ENCODE measurements around the gene ENTHD1. TPM values are rescaled to one million over a fixed set of nuclear protein-coding genes. Genes with fewer than 3 reads are reported as not detected.

The ENTHD1 gene
- total and polyA plus RNA-seq, 12 donors, result 0.09 TPM; not detected in 11

GRCh38 chr22:39700565-39700964, 193.0 kb downstream of the ENTHD1 start:
- Histone ChIP-seq H3K4me3 (no peak overlapping the region), H3K27ac (no peak overlapping the region), H3K9me3 (no peaks in the 10 kb centered on the region), H3K27me3 (peaks cover 0 to 72% (median 57%) of the 10 kb centered on the region in 7 donors), H3K4me1 (peaks cover 0 to 11% (median 0%) of the 10 kb centered on the region in 9 donors), H3K36me3 (no peaks in the 10 kb centered on the region)
- WGBS, 2 donors, result 63 to 79% methylated on average over 7 of the region's 7 CpGs
- ATAC-seq, result no peak
- TF ChIP-seq CTCF (IDR thresholded peaks at IDR 0.05), result no peak
- intact Hi-C loops (cut with DNase I), result loop anchor here in 1 of 10 donors (5.0 kb wide), 1 partner anchor 308 kb away; no protein-coding TSS in a partner anchor
- no peak for DNase-seq

GRCh38 chr22:39699631-39700360, 193.8 kb downstream of the ENTHD1 start:
- no peak for TF ChIP-seq CTCF (IDR thresholded peaks at IDR 0.05)
- peaks cover 0 to 74% (median 65%) of the 10 kb centered on the region in 7 donors for H3K27me3 ChIP-seq
- no peaks in the 10 kb centered on the region for H3K36me3 ChIP-seq
- no peak overlapping the region for H3K27ac ChIP-seq
- ATAC-seq (no peak), DNase-seq (no peak)
- H3K9me3 ChIP-seq, result no peaks in the 10 kb centered on the region
- peaks cover 0 to 11% (median 0%) of the 10 kb centered on the region in 9 donors for H3K4me1 ChIP-seq
- WGBS, 2 donors, result 72 to 74% methylated on average over 19 of the region's 19 CpGs
- H3K4me3 ChIP-seq, result no peak overlapping the region
- intact Hi-C loops (cut with DNase I), result loop anchor here in 1 of 10 donors (5.0 kb wide), 1 partner anchor 307 kb away; no protein-coding TSS in a partner anchor

GRCh38 chr22:39697790-39698430, 195.7 kb downstream of the ENTHD1 start:
- WGBS, 2 donors, result 70% methylated on average over 14 of the region's 14 CpGs
- Histone ChIP-seq H3K27me3 (peaks cover 0 to 81% (median 75%) of the 10 kb centered on the region in 7 donors), H3K4me3 (no peak overlapping the region), H3K27ac (no peak overlapping the region), H3K4me1 (no peaks in the 10 kb centered on the region), H3K9me3 (no peaks in the 10 kb centered on the region), H3K36me3 (no peaks in the 10 kb centered on the region)
- intact Hi-C loops (cut with DNase I), result no loop called here
- DNase-seq (no peak), ATAC-seq (no peak)
- TF ChIP-seq CTCF (IDR thresholded peaks at IDR 0.05), result no peak

GRCh38 chr22:39693943-39694500, 199.5 kb downstream of the ENTHD1 start:
- H3K27me3 ChIP-seq, result peaks cover 0 to 87% (median 79%) of the 10 kb centered on the region in 7 donors
- DNase-seq (no peak), ATAC-seq (peak in 1 of 8 donors; percentile 15)
- no peak overlapping the region for H3K4me3 ChIP-seq
- peaks cover 0 to 3% (median 0%) of the 10 kb centered on the region in 9 donors for H3K4me1 ChIP-seq
- no peaks in the 10 kb centered on the region for H3K36me3 ChIP-seq
- 49 to 57% methylated on average over 14 of the region's 14 CpGs for WGBS, 2 donors
- no peak overlapping the region for H3K27ac ChIP-seq
- no peak for TF ChIP-seq CTCF (IDR thresholded peaks at IDR 0.05)
- intact Hi-C loops (cut with DNase I), result no loop called here
- H3K9me3 ChIP-seq, result no peaks in the 10 kb centered on the region

Measured in heart right ventricle (tissue), 16 donors.